Ovary (tissue), 3 donors: Measurements from ENCODE around the gene DAGLA.

Experiments used
- CTCF ChIP-seq, 3 donors: fragments of 450-650 bp in 2 of 3; fragments of 200-600 bp in 1 of 3; IDR thresholded peaks; one replicate each; pipeline versions ENCODE4 v1.5.1 to v1.8.0; 2016 to 2022; ENCODE audit warnings: antibody characterized with exemption in 3 of 3, mild to moderate bottlenecking in 1 of 3
- EP300 ChIP-seq: sonication (generic); formaldehyde crosslinking; IDR thresholded peaks from one replicate; pipeline ENCODE4 v1.6.1; 2017; ENCODE audit warnings: antibody characterized with exemption
- POLR2A ChIP-seq: fragments of 450-650 bp; IDR thresholded peaks from one replicate; pipeline ENCODE4 v1.6.1; 2017; ENCODE audit warnings: antibody characterized with exemption, mild to moderate bottlenecking, moderate library complexity
- donor health status: DM: no; HTN: no; CAD: no.

GRCh38 chr11:61771985-61772455, 91.8 kb downstream of the DAGLA start:
- no peak for TF ChIP-seq CTCF (IDR thresholded peaks at IDR 0.05)
- TF ChIP-seq POLR2A, result no peak
- TF ChIP-seq EP300, result no peak
